Stimulated activated memory B cell treated with anti-CD40 and anti-IgM and Interleukin-4, amounts not matched to agents 10 μg/mL and 1 μg/mL and 100 μg/mL, for 72 hours (primary cell): ENCODE measurements around the gene PADI6.

Experiments used
- ATAC-seq: fragments of 150-1000 bp; cut with Tn5 transposase; 2 replicates; pipeline ENCODE4 v1.10.0; 2021
- H3K27ac Mint-ChIP-seq: one replicate; pipeline ENCODE4 v1.8.0; 2022; ENCODE audit warnings: mild to moderate bottlenecking, mixed read lengths
- H3K27me3 Mint-ChIP-seq: one replicate; pipeline ENCODE4 v1.8.0; 2022; ENCODE audit warnings: mixed read lengths
- H3K36me3 Mint-ChIP-seq: one replicate; pipeline ENCODE4 v1.8.0; 2022; ENCODE audit warnings: mixed read lengths
- H3K4me1 Mint-ChIP-seq: one replicate; pipeline ENCODE4 v1.8.0; 2022; ENCODE audit warnings: mixed read lengths
- H3K4me3 Mint-ChIP-seq: one replicate; pipeline ENCODE4 v1.8.0; 2022; ENCODE audit warnings: mild to moderate bottlenecking, moderate library complexity, mixed read lengths
- H3K9me3 Mint-ChIP-seq: one replicate; pipeline ENCODE4 v1.8.0; 2022; ENCODE audit warnings: mixed read lengths

Gene PADI6

GRCh38 chr1:17432412-17432811, 60.4 kb downstream of the PADI6 start:
- Mint-ChIP-seq H3K9me3 (no peaks in the 10 kb centered on the region), H3K4me3 (no peak overlapping the region), H3K4me1 (peaks cover 77% of the 10 kb centered on the region), H3K36me3 (peaks cover 30% of the 10 kb centered on the region), H3K27me3 (no peaks in the 10 kb centered on the region), H3K27ac (peak overlapping the region; percentile 94)
- no peak for ATAC-seq

GRCh38 chr1:17433261-17433660, 61.3 kb downstream of the PADI6 start:
- no peaks in the 10 kb centered on the region for H3K9me3 Mint-ChIP-seq
- H3K27me3 Mint-ChIP-seq, result no peaks in the 10 kb centered on the region
- H3K27ac Mint-ChIP-seq, result peak overlapping the region; percentile 94
- no peak overlapping the region for H3K4me3 Mint-ChIP-seq
- H3K36me3 Mint-ChIP-seq, result peaks cover 29% of the 10 kb centered on the region
- ATAC-seq, result no peak
- peaks cover 77% of the 10 kb centered on the region for H3K4me1 Mint-ChIP-seq

- Mint-ChIP-seq H3K4me1 (peaks cover 72% of the 10 kb centered on the region), H3K36me3 (peaks cover 23% of the 10 kb centered on the region), H3K9me3 (no peaks in the 10 kb centered on the region), H3K27me3 (no peaks in the 10 kb centered on the region), H3K27ac (peak overlapping the region; percentile 94), H3K4me3 (no peak overlapping the region)
- no peak for ATAC-seq
These were observed 62.0 kb downstream of the PADI6 start for GRCh38 chr1:17434016-17434415.

GRCh38 chr1:17434601-17435000, 62.6 kb downstream of the PADI6 start:
- H3K27ac Mint-ChIP-seq, result peak overlapping the region; percentile 94
- no peak overlapping the region for H3K4me3 Mint-ChIP-seq
- no peak for ATAC-seq
- peaks cover 17% of the 10 kb centered on the region for H3K36me3 Mint-ChIP-seq
- peaks cover 67% of the 10 kb centered on the region for H3K4me1 Mint-ChIP-seq
- H3K27me3 Mint-ChIP-seq, result no peaks in the 10 kb centered on the region
- H3K9me3 Mint-ChIP-seq, result no peaks in the 10 kb centered on the region

GRCh38 chr1:17436380-17437174, 64.6 kb downstream of the PADI6 start:
- peak overlapping the region; percentile 94 for H3K27ac Mint-ChIP-seq
- no peaks in the 10 kb centered on the region for H3K9me3 Mint-ChIP-seq
- peak overlapping the region; percentile 76 for H3K4me3 Mint-ChIP-seq
- H3K27me3 Mint-ChIP-seq, result no peaks in the 10 kb centered on the region
- no peak for ATAC-seq
- H3K4me1 Mint-ChIP-seq, result peaks cover 60% of the 10 kb centered on the region
- peaks cover 17% of the 10 kb centered on the region for H3K36me3 Mint-ChIP-seq

GRCh38 chr1:17437260-17437579, 65.2 kb downstream of the PADI6 start:
- peak overlapping the region; percentile 76 for H3K4me3 Mint-ChIP-seq
- H3K36me3 Mint-ChIP-seq, result peaks cover 17% of the 10 kb centered on the region
- no peaks in the 10 kb centered on the region for H3K9me3 Mint-ChIP-seq
- no peak for ATAC-seq
- H3K27me3 Mint-ChIP-seq, result no peaks in the 10 kb centered on the region
- H3K4me1 Mint-ChIP-seq, result peaks cover 54% of the 10 kb centered on the region
- peak overlapping the region; percentile 69 for H3K27ac Mint-ChIP-seq

- H3K4me1 Mint-ChIP-seq, result peaks cover 49% of the 10 kb centered on the region
- H3K9me3 Mint-ChIP-seq, result no peaks in the 10 kb centered on the region
- ATAC-seq, result peak; percentile 64
- peak overlapping the region; percentile 98 for H3K4me3 Mint-ChIP-seq
- H3K27me3 Mint-ChIP-seq, result peaks cover 2% of the 10 kb centered on the region
- H3K27ac Mint-ChIP-seq, result peak overlapping the region; percentile 98
- H3K36me3 Mint-ChIP-seq, result peaks cover 17% of the 10 kb centered on the region
These were observed 65.8 kb downstream of the PADI6 start for GRCh38 chr1:17437580-17438317.

GRCh38 chr1:17438318-17439249, 66.6 kb downstream of the PADI6 start:
- Mint-ChIP-seq H3K9me3 (no peaks in the 10 kb centered on the region), H3K36me3 (peaks cover 17% of the 10 kb centered on the region), H3K27me3 (peaks cover 10% of the 10 kb centered on the region), H3K27ac (peak overlapping the region; percentile 98), H3K4me1 (peaks cover 41% of the 10 kb centered on the region), H3K4me3 (peak overlapping the region; percentile 98)
- ATAC-seq, result peak; percentile 75

- H3K27me3 Mint-ChIP-seq, result peaks cover 14% of the 10 kb centered on the region
These were observed 67.5 kb downstream of the PADI6 start, which contains the start of gene RCC2 for GRCh38 chr1:17439250-17440073. Gene RCC2 (minus strand): TSS chr1:17439677. CDS start chr1:17438514, 1,163 bp downstream.

GRCh38 chr1:17440074-17440826, 68.3 kb downstream of the PADI6 start:
- H3K27me3 Mint-ChIP-seq, result peaks cover 14% of the 10 kb centered on the region
- H3K27ac Mint-ChIP-seq, result peak overlapping the region; percentile 98
- peaks cover 2% of the 10 kb centered on the region for H3K36me3 Mint-ChIP-seq
- peaks cover 24% of the 10 kb centered on the region for H3K4me1 Mint-ChIP-seq
- peak overlapping the region; percentile 77 for H3K4me3 Mint-ChIP-seq
- no peaks in the 10 kb centered on the region for H3K9me3 Mint-ChIP-seq
- ATAC-seq, result no peak

More at GRCh38 chr1:17439250-17440073, 67.5 kb downstream of the PADI6 start, which contains the start of gene RCC2:
- peak within 1 kb of the TSS; percentile 98 for H3K4me3 Mint-ChIP-seq
- no peaks in the 10 kb centered on the region for H3K9me3 Mint-ChIP-seq
- H3K27ac Mint-ChIP-seq, result peak within 1 kb of the TSS; percentile 98
- ATAC-seq, result peak; percentile 83
- H3K36me3 Mint-ChIP-seq, result peaks cover 10% of the 10 kb centered on the region
- H3K4me1 Mint-ChIP-seq, result peaks cover 32% of the 10 kb centered on the region

- no peak for ATAC-seq
- no peak overlapping the region for H3K27ac Mint-ChIP-seq
- no peaks in the 10 kb centered on the region for H3K9me3 Mint-ChIP-seq
- H3K4me3 Mint-ChIP-seq, result no peak overlapping the region
- no peaks in the 10 kb centered on the region for H3K36me3 Mint-ChIP-seq
- H3K4me1 Mint-ChIP-seq, result peaks cover 19% of the 10 kb centered on the region
- H3K27me3 Mint-ChIP-seq, result peaks cover 14% of the 10 kb centered on the region
These were observed 68.8 kb downstream of the PADI6 start for GRCh38 chr1:17440827-17441168.

GRCh38 chr1:17441265-17441992, 69.4 kb downstream of the PADI6 start:
- ATAC-seq, result no peak
- Mint-ChIP-seq H3K4me1 (peaks cover 13% of the 10 kb centered on the region), H3K27me3 (peaks cover 14% of the 10 kb centered on the region), H3K4me3 (no peak overlapping the region), H3K27ac (no peak overlapping the region), H3K9me3 (no peaks in the 10 kb centered on the region), H3K36me3 (no peaks in the 10 kb centered on the region)

- no peak overlapping the region for H3K27ac Mint-ChIP-seq
- H3K9me3 Mint-ChIP-seq, result no peaks in the 10 kb centered on the region
- no peaks in the 10 kb centered on the region for H3K36me3 Mint-ChIP-seq
- no peak overlapping the region for H3K4me3 Mint-ChIP-seq
- ATAC-seq, result no peak
- peaks cover 14% of the 10 kb centered on the region for H3K27me3 Mint-ChIP-seq
- peaks cover 7% of the 10 kb centered on the region for H3K4me1 Mint-ChIP-seq
These were observed 70.0 kb downstream of the PADI6 start for GRCh38 chr1:17441993-17442357.
